AG04450 (cell line): ENCODE data around the gene TTC31. TPM values are rescaled to one million over a fixed set of nuclear protein-coding genes. Genes with fewer than 3 reads are reported as not detected.

Source experiments
- CTCF ChIA-PET: fragments of 300-600, 350-600 bp; formaldehyde crosslinking; extraction: SDS; loops from one replicate; lab custom pipeline; 2022; ENCODE audit warnings: antibody characterized with exemption, inconsistent platforms; lab: Charles Lee
- POLR2A ChIA-PET: fragments of 350-600 bp; formaldehyde crosslinking; extraction: SDS; loops from one replicate; lab custom pipeline; 2021; ENCODE audit warnings: antibody characterized with exemption, inconsistent platforms; lab: Yijun Ruan, JAX
- DNase-seq: peaks from one replicate; pipeline ENCODE4 v3.0.0-alpha.2; 2011; ENCODE audit warnings: low read depth, low spot score
- H3K27ac ChIP-seq: one replicate; pipeline ENCODE4 v1.5.1; 2012; ENCODE audit warnings: low read depth, low read length, control low read depth
- H3K27me3 ChIP-seq: one replicate; pipeline ENCODE4 v1.6.0; 2012; ENCODE audit warnings: low read length; ENCODE audit not compliant: control insufficient read depth, insufficient read depth
- H3K4me3 ChIP-seq: 2 replicates; pipeline ENCODE4 v1.5.1; 2011; ENCODE audit warnings: mild to moderate bottlenecking, low read depth, low read length, control low read depth
- H3K9me3 ChIP-seq: 2 replicates; pipeline ENCODE4 v1.5.1; 2012; ENCODE audit warnings: low read length; ENCODE audit not compliant: control insufficient read depth, insufficient read depth
- polyA plus RNA-seq: library from polyadenylated mRNA; depleted of rRNA; stranded (reverse); fragments of >200 nt; gene quantifications from 2 replicates; pipeline ENCODE4 v1.2.3, GENCODE V29; 2011
- TF ChIP-seq, protein P1 (sequence below): IDR thresholded peaks from 2 replicates; pipeline ENCODE4 v1.5.1; 2011; ENCODE audit warnings: low read depth, low read length, control low read depth, inconsistent platforms

The TTC31 gene
- polyA plus RNA-seq, 1 experiment = 16.4 TPM

DNA sequence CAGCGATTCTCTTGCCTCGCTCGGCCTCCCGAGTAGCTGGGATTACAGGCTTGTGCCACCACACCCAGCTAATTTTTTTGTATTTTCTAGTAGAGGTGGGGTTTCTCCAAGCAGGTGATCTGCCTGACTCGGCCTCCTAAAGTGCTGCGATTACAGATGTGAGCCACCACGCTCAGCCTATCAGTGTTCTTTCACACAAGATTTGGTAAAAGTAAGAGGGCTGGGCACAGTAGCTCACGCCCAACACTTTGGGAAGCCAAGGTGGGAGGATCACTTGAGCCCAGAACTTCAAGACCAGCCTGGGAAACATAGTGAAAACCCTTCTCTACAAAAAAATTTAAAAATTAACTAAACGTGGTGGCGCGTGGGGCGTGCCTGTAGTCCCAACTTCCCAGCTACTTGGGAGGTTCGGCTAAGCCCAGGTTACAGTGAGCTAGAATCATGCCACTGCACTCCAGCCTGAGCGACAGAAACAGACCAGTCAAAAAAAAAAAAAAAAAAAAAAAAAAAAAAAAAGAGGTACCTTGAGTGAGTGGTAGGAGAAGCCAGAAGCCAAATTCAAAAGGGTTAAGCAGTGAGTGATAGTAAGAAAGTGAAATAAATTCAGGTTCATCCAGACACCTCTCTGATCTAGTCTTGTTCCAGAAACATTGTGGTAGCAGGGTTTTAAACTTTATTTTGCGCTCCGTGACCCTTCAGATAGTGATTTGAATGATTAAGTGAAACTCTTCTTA is 11.4 kb upstream of the TTC31 start:
- TF ChIP-seq, protein P1, sequence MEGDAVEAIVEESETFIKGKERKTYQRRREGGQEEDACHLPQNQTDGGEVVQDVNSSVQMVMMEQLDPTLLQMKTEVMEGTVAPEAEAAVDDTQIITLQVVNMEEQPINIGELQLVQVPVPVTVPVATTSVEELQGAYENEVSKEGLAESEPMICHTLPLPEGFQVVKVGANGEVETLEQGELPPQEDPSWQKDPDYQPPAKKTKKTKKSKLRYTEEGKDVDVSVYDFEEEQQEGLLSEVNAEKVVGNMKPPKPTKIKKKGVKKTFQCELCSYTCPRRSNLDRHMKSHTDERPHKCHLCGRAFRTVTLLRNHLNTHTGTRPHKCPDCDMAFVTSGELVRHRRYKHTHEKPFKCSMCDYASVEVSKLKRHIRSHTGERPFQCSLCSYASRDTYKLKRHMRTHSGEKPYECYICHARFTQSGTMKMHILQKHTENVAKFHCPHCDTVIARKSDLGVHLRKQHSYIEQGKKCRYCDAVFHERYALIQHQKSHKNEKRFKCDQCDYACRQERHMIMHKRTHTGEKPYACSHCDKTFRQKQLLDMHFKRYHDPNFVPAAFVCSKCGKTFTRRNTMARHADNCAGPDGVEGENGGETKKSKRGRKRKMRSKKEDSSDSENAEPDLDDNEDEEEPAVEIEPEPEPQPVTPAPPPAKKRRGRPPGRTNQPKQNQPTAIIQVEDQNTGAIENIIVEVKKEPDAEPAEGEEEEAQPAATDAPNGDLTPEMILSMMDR = no peak
- Histone ChIP-seq H3K4me3 (peak overlapping the region; percentile 89), H3K9me3 (no peaks in the 10 kb centered on the region; the same call in 1 of the 2 replicates), H3K27ac (peak overlapping the region; percentile 89), H3K27me3 (no peaks in the 10 kb centered on the region)
- ChIA-PET CTCF (interaction anchor here (0.6 to 1.4 kb wide), 3 partner anchors 12 to 118 kb away, joined by 3 to 5 read pairs (median 4); partner anchors contain the start of genes CCDC142, INO80B and TTC31), POLR2A (interaction anchor here (2.9 kb wide), 1 partner anchor 13 kb away, joined by 13 read pairs; the partner anchor contains the start of gene WBP1)
- DNase-seq = no peak

DNA sequence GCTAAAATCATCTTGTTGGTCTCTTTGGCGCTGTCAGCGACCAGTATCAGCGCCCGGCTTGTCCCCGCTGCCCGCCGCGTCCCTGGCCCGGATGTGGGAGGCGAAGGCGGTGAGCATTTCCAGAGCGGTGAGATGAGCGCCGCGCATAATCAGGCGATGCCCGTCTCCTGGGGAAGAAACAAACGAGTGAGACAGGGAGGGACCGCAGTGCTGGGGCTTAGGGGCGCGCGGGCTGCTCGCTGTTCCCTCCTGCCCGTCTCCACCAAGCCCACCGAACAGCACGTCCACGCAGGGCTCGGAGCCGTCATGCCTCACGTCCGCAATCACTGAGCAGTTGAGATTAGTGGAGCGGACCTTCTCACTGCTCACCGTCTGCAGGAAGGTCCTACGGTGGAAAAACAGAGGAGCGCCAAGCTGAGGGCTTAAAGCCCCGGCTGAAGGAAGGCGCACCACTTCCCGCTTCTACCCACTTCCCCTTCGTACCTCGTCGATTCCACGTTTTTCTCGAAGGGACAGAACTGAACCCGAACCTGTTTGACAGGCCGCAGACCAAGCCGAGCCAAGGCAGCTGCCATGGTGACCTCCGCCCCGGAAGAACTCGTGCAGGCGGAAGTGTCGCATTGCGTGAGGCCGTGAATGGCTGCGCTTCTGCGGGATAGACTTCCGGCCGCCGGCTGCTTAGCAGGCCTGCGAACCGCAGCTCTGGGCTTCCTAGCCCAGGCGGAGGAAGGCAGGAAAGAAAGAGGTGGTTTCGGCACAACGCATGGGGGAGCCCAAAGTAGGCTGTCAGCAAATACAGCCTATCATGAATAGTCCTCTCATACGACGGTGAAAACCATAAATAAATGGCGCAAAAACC is 10.6 kb upstream of the TTC31 start, which contains the start of gene MRPL53:
Gene MRPL53 (minus strand): TSS at position 595 of the 859 bp plus-strand sequence. CDS start 20 bp downstream, at position 575.
- TF ChIP-seq, protein P1 = no peak
- Histone ChIP-seq H3K4me3 (peak within 1 kb of the TSS; percentile 89), H3K27ac (peak within 1 kb of the TSS; percentile 89), H3K9me3 (no peaks in the 10 kb centered on the region; the same call in 1 of the 2 replicates), H3K27me3 (no peaks in the 10 kb centered on the region)
- ChIA-PET CTCF (interaction anchor here (0.9 to 1.4 kb wide), 3 partner anchors 11 to 12 kb away, joined by 3 to 6 read pairs (median 5); partner anchors contain the start of genes CCDC142 and TTC31), POLR2A (interaction anchor here (0.8 to 2.9 kb wide), 4 partner anchors 10 to 32 kb away, joined by 3 to 13 read pairs (median 11); partner anchors contain the start of genes CCDC142, INO80B, TTC31 and WBP1)
- peak; percentile 83 for DNase-seq

DNA sequence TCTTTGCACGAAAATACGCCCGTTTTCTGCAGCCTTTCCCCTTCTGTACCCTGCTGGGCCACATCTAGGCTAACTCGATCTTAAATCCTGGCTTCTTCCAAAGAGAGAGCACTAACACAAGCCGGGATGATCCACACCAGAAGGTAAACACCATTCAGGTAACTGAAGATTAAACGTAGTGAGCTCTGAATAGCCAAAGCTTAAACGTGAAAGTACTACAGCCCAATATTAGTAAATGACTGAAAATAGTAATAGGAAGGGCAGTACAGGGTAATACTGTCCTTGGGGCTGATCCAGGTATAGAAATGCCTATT is 10.0 kb upstream of the TTC31 start:
- Histone ChIP-seq H3K27me3 (no peaks in the 10 kb centered on the region), H3K4me3 (peak overlapping the region; percentile 89), H3K27ac (peak overlapping the region; percentile 89), H3K9me3 (no peaks in the 10 kb centered on the region; the same call in 1 of the 2 replicates)
- no peak for DNase-seq
- ChIA-PET POLR2A (interaction anchor here (0.8 to 2.9 kb wide), 4 partner anchors 9 to 31 kb away, joined by 3 to 13 read pairs (median 11); partner anchors contain the start of genes CCDC142, INO80B, TTC31 and WBP1), CTCF (interaction anchor here (0.9 to 1.1 kb wide), 2 partner anchors 10 to 13 kb away, joined by 3 to 6 read pairs; partner anchors contain the start of genes CCDC142 and TTC31)
- TF ChIP-seq, protein P1 = no peak

DNA sequence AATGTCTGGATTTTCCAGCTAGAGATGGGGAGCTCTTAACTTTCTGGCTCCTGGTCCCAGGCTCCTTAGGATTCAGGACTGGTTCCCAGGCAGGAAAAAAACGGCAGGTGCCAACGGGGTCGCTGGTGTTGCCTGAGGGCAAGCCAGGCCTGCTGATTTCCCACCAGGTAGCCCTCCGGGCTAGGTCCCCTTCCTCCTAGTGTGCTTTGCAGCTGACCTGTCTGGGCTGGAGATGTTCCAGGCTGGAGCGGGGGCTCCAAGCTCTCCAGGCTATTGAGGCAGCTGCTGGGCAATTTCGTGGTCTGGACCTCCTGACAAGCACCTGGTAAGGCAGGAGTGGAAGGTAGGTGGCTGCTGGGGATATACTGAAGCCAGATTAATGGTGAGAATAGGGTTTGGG is 8.4 kb upstream of the TTC31 start:
- H3K4me3 ChIP-seq = no peak overlapping the region
- H3K27me3 ChIP-seq = no peaks in the 10 kb centered on the region
- no peak for DNase-seq
- ChIA-PET POLR2A (interaction anchor here (0.8 kb wide), 1 partner anchor 17 kb away, joined by 3 read pairs; no protein-coding TSS in a partner anchor), CTCF (interaction anchor here (0.6 to 0.9 kb wide), 3 partner anchors 9 to 170 kb away, joined by 3 to 4 read pairs (median 3); no protein-coding TSS in a partner anchor)
- TF ChIP-seq, protein P1 = no peak
- H3K27ac ChIP-seq = no peak overlapping the region
- no peaks in the 10 kb centered on the region; the same call in 1 of the 2 replicates for H3K9me3 ChIP-seq
